ENCODE measurements around the gene YIPF6. TPM values are rescaled to one million over a fixed set of nuclear protein-coding genes. Genes with fewer than 3 reads are reported as not detected.

The YIPF6 gene
- polyA plus RNA-seq, 1 donor = 29.2 TPM

Other genes with a start within 250 kb of the YIPF6 start
- gene OPHN1, start 65.6 kb upstream of the YIPF6 start, polyA plus RNA-seq = 5.6 TPM
- gene STARD8, start 148.6 kb downstream of the YIPF6 start, polyA plus RNA-seq = 2.6 TPM

Measured in large intestine (tissue), 1 donor.